Calu3 (cell line): ENCODE measurements around the gene KIF3C. TPM values are rescaled to one million over a fixed set of nuclear protein-coding genes. Genes with fewer than 3 reads are reported as not detected.

Source experiments
- BruUV-seq: library from RNA; stranded (reverse); fragments of 400-500 nt; replicated peaks from 2 replicates; lab custom pipeline; 2021; lab: Mats Ljungman, UMichigan
- CTCF ChIA-PET: fragments of 300-600 bp; sonication (Branson Sonifier 250); formaldehyde crosslinking; loops from one replicate; lab custom pipeline; 2022; ENCODE audit warnings: antibody characterized with exemption; lab: Charles Lee
- DNase-seq: peaks from one replicate; pipeline ENCODE4 v3.0.0; 2022
- H3K27ac Mint-ChIP-seq: one replicate; pipeline ENCODE4 v1.8.0; 2022; ENCODE audit warnings: mixed read lengths; ENCODE audit not compliant: unreplicated experiment
- H3K27me3 Mint-ChIP-seq: one replicate; pipeline ENCODE4 v1.8.0; 2022; ENCODE audit warnings: mixed read lengths; ENCODE audit not compliant: unreplicated experiment
- H3K36me3 Mint-ChIP-seq: one replicate; pipeline ENCODE4 v1.8.0; 2022; ENCODE audit warnings: mild to moderate bottlenecking, moderate library complexity, mixed read lengths; ENCODE audit not compliant: insufficient read depth, unreplicated experiment
- H3K4me1 Mint-ChIP-seq: one replicate; pipeline ENCODE4 v1.8.0; 2022; ENCODE audit warnings: mild to moderate bottlenecking, low read depth, mixed read lengths; ENCODE audit not compliant: unreplicated experiment
- H3K4me3 Mint-ChIP-seq: one replicate; pipeline ENCODE4 v1.8.0; 2022; ENCODE audit warnings: mild to moderate bottlenecking, low read depth, moderate library complexity, mixed read lengths; ENCODE audit not compliant: unreplicated experiment
- H3K9me3 Mint-ChIP-seq: one replicate; pipeline ENCODE4 v1.8.0; 2022; ENCODE audit warnings: low read depth, mixed read lengths; ENCODE audit not compliant: unreplicated experiment
- intact Hi-C: fragments of 100-400 bp; cut with micrococcal nuclease; formaldehyde crosslinking; loops from one replicate; pipeline ENCODE4 v1.10.0; 2022; ENCODE audit not compliant: unreplicated experiment
- total RNA-seq: library from RNA; stranded (reverse); gene quantifications from 2 replicates; pipeline ENCODE4 v1.2.3, GENCODE V29; 2022
- TF ChIP-seq, protein P1 (sequence below): fragments of 200-600 bp; IDR thresholded peaks from one replicate; pipeline ENCODE4 v1.8.0; 2022; ENCODE audit warnings: antibody characterized with exemption; ENCODE audit not compliant: unreplicated experiment

Gene KIF3C
- total RNA-seq, 1 experiment from 2014 or later: 4.2 TPM

DNA sequence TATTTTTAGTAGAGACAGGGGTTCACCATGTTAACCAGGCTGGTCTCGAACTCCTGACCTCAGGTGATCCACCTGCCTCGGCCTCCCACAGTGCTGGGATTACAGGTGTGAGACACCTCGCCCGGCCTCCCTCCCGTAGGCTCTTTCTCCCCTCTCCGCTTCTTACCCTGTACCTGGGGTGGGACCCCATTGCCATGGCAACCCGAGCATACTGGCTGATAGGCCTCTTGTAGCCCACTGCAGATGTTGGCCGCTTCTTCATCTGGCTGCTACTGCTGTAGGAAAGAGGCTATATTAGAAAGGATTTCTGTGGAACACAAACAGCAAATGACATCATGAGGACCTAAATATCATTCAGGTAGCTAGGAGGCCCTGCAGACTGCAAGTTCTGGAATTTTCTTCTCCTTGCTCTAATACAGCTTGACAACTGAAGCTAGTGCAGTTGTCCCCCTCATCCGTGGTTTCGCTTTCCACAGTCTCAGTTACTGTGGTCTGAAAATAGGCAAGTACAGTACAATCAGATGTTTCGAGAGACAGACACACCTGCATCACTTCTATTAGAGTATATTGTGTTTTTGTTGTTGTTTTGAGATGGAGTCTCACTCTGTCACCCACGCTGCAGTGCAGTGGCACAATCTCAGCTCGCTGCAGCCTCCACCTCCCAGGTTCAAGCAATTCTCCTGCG is 52.4 kb downstream of the KIF3C start:
- Mint-ChIP-seq H3K4me3 (no peak overlapping the region), H3K27me3 (no peaks in the 10 kb centered on the region), H3K27ac (no peak overlapping the region), H3K9me3 (no peaks in the 10 kb centered on the region), H3K36me3 (no peaks in the 10 kb centered on the region), H3K4me1 (no peaks in the 10 kb centered on the region)
- CTCF ChIA-PET: no interaction called here
- BruUV-seq: no TSS peak
- intact Hi-C loops: no loop called here
- TF ChIP-seq, protein P1, sequence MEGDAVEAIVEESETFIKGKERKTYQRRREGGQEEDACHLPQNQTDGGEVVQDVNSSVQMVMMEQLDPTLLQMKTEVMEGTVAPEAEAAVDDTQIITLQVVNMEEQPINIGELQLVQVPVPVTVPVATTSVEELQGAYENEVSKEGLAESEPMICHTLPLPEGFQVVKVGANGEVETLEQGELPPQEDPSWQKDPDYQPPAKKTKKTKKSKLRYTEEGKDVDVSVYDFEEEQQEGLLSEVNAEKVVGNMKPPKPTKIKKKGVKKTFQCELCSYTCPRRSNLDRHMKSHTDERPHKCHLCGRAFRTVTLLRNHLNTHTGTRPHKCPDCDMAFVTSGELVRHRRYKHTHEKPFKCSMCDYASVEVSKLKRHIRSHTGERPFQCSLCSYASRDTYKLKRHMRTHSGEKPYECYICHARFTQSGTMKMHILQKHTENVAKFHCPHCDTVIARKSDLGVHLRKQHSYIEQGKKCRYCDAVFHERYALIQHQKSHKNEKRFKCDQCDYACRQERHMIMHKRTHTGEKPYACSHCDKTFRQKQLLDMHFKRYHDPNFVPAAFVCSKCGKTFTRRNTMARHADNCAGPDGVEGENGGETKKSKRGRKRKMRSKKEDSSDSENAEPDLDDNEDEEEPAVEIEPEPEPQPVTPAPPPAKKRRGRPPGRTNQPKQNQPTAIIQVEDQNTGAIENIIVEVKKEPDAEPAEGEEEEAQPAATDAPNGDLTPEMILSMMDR: no peak
- no peak for DNase-seq

DNA sequence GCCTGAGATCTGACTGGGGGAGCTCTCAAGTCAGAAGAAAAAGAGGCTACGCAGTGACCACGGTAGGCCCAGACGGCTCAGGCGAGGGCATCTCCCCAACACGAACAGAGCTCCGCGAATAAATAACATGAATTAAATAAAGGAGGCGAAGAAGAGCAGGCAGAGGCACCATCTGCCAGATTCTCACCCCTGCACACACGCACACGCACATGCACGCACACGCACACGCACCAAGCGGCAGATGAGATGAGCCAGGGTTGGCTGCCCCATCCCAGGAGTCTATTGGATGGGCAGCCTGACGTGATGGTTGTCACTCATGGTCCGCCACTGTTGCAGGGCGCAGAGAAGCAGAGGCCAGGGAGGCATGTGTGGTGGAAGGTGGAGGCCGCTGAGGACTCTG is 53.6 kb downstream of the KIF3C start:
- no TSS peak for BruUV-seq
- Mint-ChIP-seq H3K9me3 (no peaks in the 10 kb centered on the region), H3K27me3 (no peaks in the 10 kb centered on the region), H3K36me3 (no peaks in the 10 kb centered on the region), H3K4me3 (no peak overlapping the region), H3K27ac (no peak overlapping the region), H3K4me1 (no peaks in the 10 kb centered on the region)
- TF ChIP-seq, protein P1: no peak
- no peak for DNase-seq
- CTCF ChIA-PET: no interaction called here
- intact Hi-C loops: no loop called here

DNA sequence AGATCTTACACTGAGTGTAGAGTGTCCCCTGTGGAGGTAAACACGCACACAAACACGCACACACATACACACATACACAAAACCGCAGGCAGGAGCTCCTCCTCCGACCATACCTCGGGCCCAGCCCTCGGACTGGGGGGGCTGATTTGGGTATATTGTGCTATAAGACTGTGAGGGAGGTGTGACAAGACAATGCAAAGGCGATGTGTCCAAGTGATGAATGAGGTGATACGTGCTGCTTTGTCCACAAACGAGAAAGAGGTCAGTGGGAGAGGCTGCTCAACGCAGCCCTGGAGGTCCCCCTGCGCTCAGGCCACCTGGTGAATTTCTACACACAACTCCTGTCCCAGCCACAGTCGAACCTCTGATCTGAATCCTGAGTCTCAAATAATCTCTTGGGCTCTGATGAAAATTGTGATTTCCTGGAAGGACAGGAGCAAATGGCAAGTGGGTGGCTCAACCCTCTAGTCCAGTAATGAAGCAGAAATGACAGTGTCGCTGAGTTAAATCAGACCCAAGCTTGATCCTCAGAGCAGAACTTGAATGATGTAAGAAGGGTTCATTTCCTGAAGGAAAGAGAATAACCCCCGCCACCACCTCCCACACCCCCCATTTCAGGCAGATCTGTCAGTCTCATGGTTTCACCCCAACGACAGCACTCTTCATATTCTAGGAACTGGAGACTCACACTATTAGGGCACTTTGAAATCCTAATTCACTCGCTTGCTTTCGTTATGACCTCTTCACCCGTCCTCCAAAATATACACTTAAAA is 55.1 kb downstream of the KIF3C start:
- Mint-ChIP-seq H3K36me3 (no peaks in the 10 kb centered on the region), H3K4me1 (no peaks in the 10 kb centered on the region), H3K9me3 (no peaks in the 10 kb centered on the region), H3K27me3 (no peaks in the 10 kb centered on the region), H3K27ac (no peak overlapping the region), H3K4me3 (no peak overlapping the region)
- TF ChIP-seq, protein P1: no peak
- no TSS peak for BruUV-seq
- intact Hi-C loops: no loop called here
- DNase-seq: no peak
- CTCF ChIA-PET: no interaction called here

DNA sequence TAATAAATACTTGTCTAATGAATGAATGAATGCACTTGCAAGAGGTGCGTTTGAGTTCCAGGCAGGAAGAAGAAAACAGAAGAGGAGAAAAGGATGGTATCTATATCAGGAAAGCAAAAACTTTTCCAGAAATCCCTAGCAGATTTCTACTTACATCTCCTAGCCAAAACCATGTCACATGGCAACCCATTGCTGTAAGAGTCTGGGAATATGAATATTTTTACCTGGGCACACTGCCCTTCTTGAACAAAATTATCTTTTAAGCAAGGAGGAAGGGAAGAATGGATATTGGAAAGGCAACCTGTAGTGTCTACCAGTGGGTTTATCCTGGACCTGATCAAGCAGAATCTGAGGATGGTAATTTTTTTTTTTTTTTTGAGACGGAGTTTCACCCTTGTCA is 59.8 kb downstream of the KIF3C start:
- H3K27me3 Mint-ChIP-seq: no peaks in the 10 kb centered on the region
- no peak overlapping the region for H3K4me3 Mint-ChIP-seq
- CTCF ChIA-PET: interaction anchor here (0.6 kb wide), 1 partner anchor 92 kb away, joined by 3 read pairs; no protein-coding TSS in a partner anchor
- intact Hi-C loops: no loop called here
- H3K4me1 Mint-ChIP-seq: no peaks in the 10 kb centered on the region
- no peaks in the 10 kb centered on the region for H3K36me3 Mint-ChIP-seq
- no peaks in the 10 kb centered on the region for H3K9me3 Mint-ChIP-seq
- H3K27ac Mint-ChIP-seq: no peak overlapping the region
- no TSS peak for BruUV-seq
- DNase-seq: no peak
- TF ChIP-seq, protein P1: no peak
